Measurements from ENCODE around the gene GARS1. TPM values are rescaled to one million over a fixed set of nuclear protein-coding genes. Genes with fewer than 3 reads are reported as not detected.

The GARS1 gene
- total and polyA plus RNA-seq, 9 of the 15 experiments (the other 6 are each of a cell fraction or from before 2014, with no cell fraction given), result 142 to 769 (median 272) TPM

DNA sequence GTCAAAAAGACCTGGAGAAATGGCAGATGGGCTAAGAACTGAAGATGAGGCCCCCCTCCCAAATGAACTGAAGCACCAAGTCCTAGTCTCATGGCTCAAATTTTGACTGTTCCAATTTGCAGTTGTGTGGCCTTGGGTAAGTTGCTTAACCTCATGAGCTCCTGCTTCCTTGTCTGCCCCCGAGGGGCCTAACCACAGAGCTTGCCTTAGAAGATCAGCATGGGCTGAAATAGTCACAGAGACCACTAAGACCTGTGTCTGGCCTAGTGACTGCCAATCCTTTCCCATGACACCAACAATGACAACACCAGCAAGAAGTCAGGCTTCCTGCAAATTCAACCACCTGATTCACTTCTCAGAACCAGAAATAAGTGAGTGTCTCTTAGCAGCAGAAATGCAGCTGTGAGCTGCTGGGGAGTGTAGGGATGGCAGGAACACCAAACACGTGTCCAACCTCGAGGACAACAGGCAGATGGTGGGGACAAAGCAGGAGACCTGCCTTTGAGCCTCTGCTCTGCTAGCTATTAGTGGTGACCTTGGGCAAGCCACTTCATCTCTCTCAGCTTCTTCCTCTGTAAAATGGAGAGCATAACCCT, 63.9 kb downstream of the GARS1 start:
- no peak for FAIRE-seq
- TF ChIP-seq, protein P1, sequence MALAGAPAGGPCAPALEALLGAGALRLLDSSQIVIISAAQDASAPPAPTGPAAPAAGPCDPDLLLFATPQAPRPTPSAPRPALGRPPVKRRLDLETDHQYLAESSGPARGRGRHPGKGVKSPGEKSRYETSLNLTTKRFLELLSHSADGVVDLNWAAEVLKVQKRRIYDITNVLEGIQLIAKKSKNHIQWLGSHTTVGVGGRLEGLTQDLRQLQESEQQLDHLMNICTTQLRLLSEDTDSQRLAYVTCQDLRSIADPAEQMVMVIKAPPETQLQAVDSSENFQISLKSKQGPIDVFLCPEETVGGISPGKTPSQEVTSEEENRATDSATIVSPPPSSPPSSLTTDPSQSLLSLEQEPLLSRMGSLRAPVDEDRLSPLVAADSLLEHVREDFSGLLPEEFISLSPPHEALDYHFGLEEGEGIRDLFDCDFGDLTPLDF (CRISPR knock-in tag; IDR thresholded peaks at IDR 0.05), result no peak
- in situ Hi-C loops (cut with MboI), result no loop called here
- Histone ChIP-seq H3K79me2 (ENCODE audit: control insufficient read depth, insufficient read depth, low read length) (no peaks in the 10 kb centered on the region), H3K4me1 (replicated peaks in 1 of 2; ENCODE audit: control insufficient read depth in 2 of 2, insufficient read depth in 2 of 2, low read length in 2 of 2) (peaks cover 0 to 3% of the 10 kb centered on the region in 2 experiments; a peak in 1 of 5 replicates), H3K27me3 (ENCODE audit: control insufficient read depth in 2 of 2, insufficient read depth in 2 of 2, low read length in 2 of 2) (peaks cover 4 to 66% of the 10 kb centered on the region in 2 experiments; a peak in 4 of 5 replicates), H3K9ac (ENCODE audit: insufficient read depth in 1 of 2, low read depth in 2 of 2, low read length in 2 of 2) (no peak overlapping the region), H3K27ac (ENCODE audit: extremely low read depth, low read depth, low read length) (no peak overlapping the region), H3K36me3 (ENCODE audit: control insufficient read depth, insufficient read depth, low read length) (no peaks in the 10 kb centered on the region), H3K4me3 (no peak overlapping the region), H4K20me1 (replicated peaks; ENCODE audit: control insufficient read depth, insufficient read depth, low read length) (peaks cover 4% of the 10 kb centered on the region; the same call in 1 of the 2 replicates), H3K9me3 (replicated peaks; ENCODE audit: control insufficient read depth, insufficient read depth, low read depth, low read length) (no peaks in the 10 kb centered on the region), H2AFZ (ENCODE audit: low read depth, low read length) (no peak overlapping the region), H3K9me1 (ENCODE audit: control insufficient read depth, insufficient read depth, low read length) (peaks cover 2% of the 10 kb centered on the region), H3K4me2 (ENCODE audit: insufficient read depth, low read length) (no peak overlapping the region)
- 0% methylated on average over 3 of the region's 3 CpGs for WGBS (ENCODE audit: insufficient coverage, low coverage, missing lambda C conversion rate)
- DNase-seq (ENCODE audit: extremely low read depth in 1 of 4, low spot score in 3 of 4), result no peak
- CTCF ChIA-PET (ENCODE audit: low intra/inter-chr PET ratio), result no interaction called here
- POLR2A ChIA-PET, result interaction anchor here (1.4 to 2.3 kb wide), 3 partner anchors 9 to 14 kb away, joined by 4 to 16 read pairs (median 5); no protein-coding TSS in a partner anchor
- ATAC-seq, result no peak
- BruUV-seq (replicated peaks), result no TSS peak
- intact Hi-C loops (cut with micrococcal nuclease), result no loop called here

DNA sequence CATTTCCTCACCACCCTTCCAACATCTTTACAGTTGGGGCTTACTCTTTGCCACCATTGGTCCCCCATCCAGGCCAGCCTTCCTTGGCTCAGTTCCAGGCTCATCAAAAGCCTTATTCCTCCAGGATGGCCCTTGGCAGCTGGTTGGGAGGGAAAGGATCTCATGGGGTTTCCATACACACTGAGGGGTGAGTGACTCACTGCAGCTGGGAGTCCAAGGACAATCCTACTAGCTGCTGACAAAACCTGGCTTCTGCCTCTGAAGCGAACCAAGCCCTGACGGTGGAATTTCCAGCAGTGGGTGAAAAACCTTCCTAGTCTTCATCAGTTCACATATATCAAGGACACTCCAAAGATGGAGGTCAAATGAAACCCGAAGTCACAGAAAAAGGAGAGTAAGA, 64.6 kb downstream of the GARS1 start:
- peak; percentile 12; the same call in 1 of the 2 replicates for TF ChIP-seq NFIC (IDR thresholded peaks at IDR 0.05)
- no peak for TF ChIP-seq TEAD2 (tag; IDR thresholded peaks at IDR 0.05)
- H3K9ac ChIP-seq (ENCODE audit: insufficient read depth in 1 of 2, low read depth in 2 of 2, low read length in 2 of 2), result no peak overlapping the region
- H4K20me1 ChIP-seq (replicated peaks; ENCODE audit: control insufficient read depth, insufficient read depth, low read length), result peaks cover 4% of the 10 kb centered on the region; the same call in 1 of the 2 replicates
- no peak for ATAC-seq
- no peaks in the 10 kb centered on the region for H3K9me3 ChIP-seq (replicated peaks; ENCODE audit: control insufficient read depth, insufficient read depth, low read depth, low read length)
- no peak overlapping the region for H3K27ac ChIP-seq (ENCODE audit: extremely low read depth, low read depth, low read length)
- in situ Hi-C loops (cut with MboI) (no loop called here), intact Hi-C loops (cut with micrococcal nuclease) (no loop called here)
- H3K36me3 ChIP-seq (ENCODE audit: control insufficient read depth, insufficient read depth, low read length), result no peaks in the 10 kb centered on the region
- H3K4me1 ChIP-seq (replicated peaks in 1 of 2; ENCODE audit: control insufficient read depth in 2 of 2, insufficient read depth in 2 of 2, low read length in 2 of 2), result peaks cover 0 to 3% of the 10 kb centered on the region in 2 experiments; a peak in 1 of 5 replicates
- no peak overlapping the region for H3K4me3 ChIP-seq
- no peak overlapping the region for H3K4me2 ChIP-seq (ENCODE audit: insufficient read depth, low read length)
- no peaks in the 10 kb centered on the region for H3K79me2 ChIP-seq (ENCODE audit: control insufficient read depth, insufficient read depth, low read length)
- ChIA-PET CTCF (ENCODE audit: low intra/inter-chr PET ratio) (no interaction called here), POLR2A (interaction anchor here (0.6 to 2.3 kb wide), 7 partner anchors 8 to 420 kb away, joined by 3 to 16 read pairs (median 4); no protein-coding TSS in a partner anchor)
- H2AFZ ChIP-seq (ENCODE audit: low read depth, low read length), result no peak overlapping the region
- no peak for FAIRE-seq
- H3K27me3 ChIP-seq (ENCODE audit: control insufficient read depth in 2 of 2, insufficient read depth in 2 of 2, low read length in 2 of 2), result peaks cover 4 to 69% of the 10 kb centered on the region in 2 experiments; a peak in 4 of 5 replicates
- 0% methylated on average over 3 of the region's 3 CpGs for WGBS (ENCODE audit: insufficient coverage, low coverage, missing lambda C conversion rate)
- no peak for DNase-seq (ENCODE audit: extremely low read depth in 1 of 4, low spot score in 3 of 4)
- no TSS peak for BruUV-seq (replicated peaks)
- H3K9me1 ChIP-seq (ENCODE audit: control insufficient read depth, insufficient read depth, low read length), result peaks cover 4% of the 10 kb centered on the region
